OCI-LY1 (cell line): ENCODE data around the gene RNF157.

Experiments
- H2AFZ ChIP-seq: fragments of 200-600 bp; sonication (generic), shearing (Covaris generic); 2 replicates; pipeline ENCODE4 v1.6.0; 2014; ENCODE audit warnings: antibody characterized with exemption, mild to moderate bottlenecking, low read length
- H3F3A ChIP-seq: fragments of 200-600 bp; sonication (generic), shearing (Covaris generic); 2 replicates; pipeline ENCODE4 v1.6.0; 2014; ENCODE audit warnings: mild to moderate bottlenecking, antibody characterized with exemption, low read length, moderate library complexity; ENCODE audit not compliant: insufficient read depth
- H3K27ac ChIP-seq: fragments of 200-600 bp; sonication (generic); 2 replicates; pipeline ENCODE4 v1.5.1; 2014; ENCODE audit warnings: low read length, mixed run types, mild to moderate bottlenecking, low read depth; ENCODE audit not compliant: poor library complexity, severe bottlenecking
- H3K27me3 ChIP-seq: fragments of 200-600 bp; sonication (generic); 2 replicates; pipeline ENCODE4 v1.6.0; 2014; ENCODE audit warnings: antibody characterized with exemption, mild to moderate bottlenecking, low read length, moderate library complexity; ENCODE audit not compliant: insufficient read depth
- H3K36me3 ChIP-seq: fragments of 200-600 bp; sonication (generic); 2 replicates; pipeline ENCODE4 v1.6.1; 2014; ENCODE audit warnings: mild to moderate bottlenecking, antibody characterized with exemption, low read length, moderate library complexity, mixed read lengths; ENCODE audit not compliant: insufficient read depth
- H3K4me1 ChIP-seq: fragments of 200-600 bp; sonication (generic); 2 replicates; pipeline ENCODE4 v1.5.1; 2014; ENCODE audit warnings: mild to moderate bottlenecking, low read length, moderate library complexity; ENCODE audit not compliant: insufficient read depth, severe bottlenecking
- H3K4me2 ChIP-seq: fragments of 200-600 bp; sonication (generic), shearing (Covaris generic); 2 replicates; pipeline ENCODE4 v1.6.1; 2014; ENCODE audit warnings: low read length
- H3K4me3 ChIP-seq: fragments of 200-600 bp; sonication (generic); 2 replicates; pipeline ENCODE4 v1.5.1; 2014; ENCODE audit warnings: low read length, low read depth, mild to moderate bottlenecking, mixed read lengths; ENCODE audit not compliant: poor library complexity, severe bottlenecking
- H3K79me2 ChIP-seq: fragments of 200-600 bp; shearing (Covaris generic); 2 replicates; pipeline ENCODE4 v1.6.1; 2016; ENCODE audit warnings: mixed run types, low read length, mixed read lengths; ENCODE audit not compliant: insufficient read depth
- H3K9ac ChIP-seq: fragments of 200-600 bp; sonication (generic), shearing (Covaris generic); 2 replicates; pipeline ENCODE4 v1.6.1; 2014; ENCODE audit warnings: mild to moderate bottlenecking, low read length, mixed read lengths
- H3K9me2 ChIP-seq: fragments of 200-600 bp; sonication (generic), shearing (Covaris generic); 2 replicates; pipeline ENCODE4 v1.6.1; 2014; ENCODE audit warnings: low read depth, mild to moderate bottlenecking, low read length, mixed read lengths
- H3K9me3 ChIP-seq: fragments of 200-600 bp; shearing (Covaris generic); 2 replicates; pipeline ENCODE4 v1.6.1; 2014; ENCODE audit warnings: low read length, mixed read lengths
- H4K20me1 ChIP-seq: fragments of 200-600 bp; sonication (generic), shearing (Covaris generic); 2 replicates; pipeline ENCODE4 v1.6.0; 2016; ENCODE audit warnings: mild to moderate bottlenecking, low read length; ENCODE audit not compliant: insufficient read depth
- CTCF ChIP-seq: fragments of 200-600 bp; sonication (generic), shearing (Covaris generic); IDR thresholded peaks from 2 replicates; pipeline ENCODE4 v1.5.1; 2017; ENCODE audit warnings: mild to moderate bottlenecking, antibody characterized with exemption, low read length, moderate library complexity, mixed read lengths
- EZH2 ChIP-seq: fragments of 200-600 bp; sonication (generic), shearing (Covaris generic); IDR thresholded peaks from 2 replicates; pipeline ENCODE4 v1.8.0; 2017; ENCODE audit warnings: borderline replicate concordance, mixed run types, mild to moderate bottlenecking, antibody characterized with exemption, low read length, moderate library complexity, mixed read lengths

Gene RNF157

GRCh38 chr17:76157759-76158158 is 82.5 kb downstream of the RNF157 start:
- Histone ChIP-seq H3K36me3 (no peaks in the 10 kb centered on the region), H3K27ac (no peak overlapping the region), H3K79me2 (no peaks in the 10 kb centered on the region), H3K9me3 (no peaks in the 10 kb centered on the region), H2AFZ (no peak overlapping the region), H3K4me3 (no peak overlapping the region), H3K4me2 (no peak overlapping the region), H3K9ac (no peak overlapping the region), H3K27me3 (no peaks in the 10 kb centered on the region; the same call in none of the 2 replicates), H3F3A (no peaks in the 10 kb centered on the region), H3K9me2 (no peaks in the 10 kb centered on the region), H4K20me1 (no peaks in the 10 kb centered on the region), H3K4me1 (no peaks in the 10 kb centered on the region)
- TF ChIP-seq EZH2: no peak
- no peak for TF ChIP-seq CTCF

GRCh38 chr17:76156662-76156991 is 83.7 kb downstream of the RNF157 start:
- Histone ChIP-seq H3K4me1 (no peaks in the 10 kb centered on the region), H3K9me3 (no peaks in the 10 kb centered on the region), H3K79me2 (no peaks in the 10 kb centered on the region), H3K9me2 (no peaks in the 10 kb centered on the region), H3K4me2 (no peak overlapping the region), H3K4me3 (no peak overlapping the region), H3K27ac (no peak overlapping the region), H2AFZ (no peak overlapping the region), H3K9ac (no peak overlapping the region), H3F3A (no peaks in the 10 kb centered on the region), H3K27me3 (no peaks in the 10 kb centered on the region; the same call in none of the 2 replicates), H3K36me3 (no peaks in the 10 kb centered on the region), H4K20me1 (no peaks in the 10 kb centered on the region)
- TF ChIP-seq CTCF (no peak), EZH2 (no peak)

GRCh38 chr17:76155988-76156661 is 84.2 kb downstream of the RNF157 start:
- H3K4me1 ChIP-seq: no peaks in the 10 kb centered on the region
- H3K36me3 ChIP-seq: no peaks in the 10 kb centered on the region
- no peaks in the 10 kb centered on the region for H4K20me1 ChIP-seq
- no peak overlapping the region for H3K4me3 ChIP-seq
- no peaks in the 10 kb centered on the region for H3K79me2 ChIP-seq
- no peaks in the 10 kb centered on the region; the same call in none of the 2 replicates for H3K27me3 ChIP-seq
- H3K27ac ChIP-seq: no peak overlapping the region
- TF ChIP-seq CTCF (no peak), EZH2 (no peak)
- H2AFZ ChIP-seq: no peak overlapping the region
- no peaks in the 10 kb centered on the region for H3F3A ChIP-seq
- H3K4me2 ChIP-seq: no peak overlapping the region
- no peaks in the 10 kb centered on the region for H3K9me3 ChIP-seq
- no peaks in the 10 kb centered on the region for H3K9me2 ChIP-seq
- no peak overlapping the region for H3K9ac ChIP-seq
